ENCODE results near the gene TMPRSS13. TPM values are rescaled to one million over a fixed set of nuclear protein-coding genes. Genes with fewer than 3 reads are reported as not detected.
A peak's percentile ranks its signal among the peaks of the same experiment; 100 is the strongest.

TMPRSS13 gene
- total and polyA plus RNA-seq, 9 of the 15 experiments (the other 6 are each of a cell fraction or from before 2014, with no cell fraction given) = 0.11 to 0.29 (median 0.15) TPM

DNA sequence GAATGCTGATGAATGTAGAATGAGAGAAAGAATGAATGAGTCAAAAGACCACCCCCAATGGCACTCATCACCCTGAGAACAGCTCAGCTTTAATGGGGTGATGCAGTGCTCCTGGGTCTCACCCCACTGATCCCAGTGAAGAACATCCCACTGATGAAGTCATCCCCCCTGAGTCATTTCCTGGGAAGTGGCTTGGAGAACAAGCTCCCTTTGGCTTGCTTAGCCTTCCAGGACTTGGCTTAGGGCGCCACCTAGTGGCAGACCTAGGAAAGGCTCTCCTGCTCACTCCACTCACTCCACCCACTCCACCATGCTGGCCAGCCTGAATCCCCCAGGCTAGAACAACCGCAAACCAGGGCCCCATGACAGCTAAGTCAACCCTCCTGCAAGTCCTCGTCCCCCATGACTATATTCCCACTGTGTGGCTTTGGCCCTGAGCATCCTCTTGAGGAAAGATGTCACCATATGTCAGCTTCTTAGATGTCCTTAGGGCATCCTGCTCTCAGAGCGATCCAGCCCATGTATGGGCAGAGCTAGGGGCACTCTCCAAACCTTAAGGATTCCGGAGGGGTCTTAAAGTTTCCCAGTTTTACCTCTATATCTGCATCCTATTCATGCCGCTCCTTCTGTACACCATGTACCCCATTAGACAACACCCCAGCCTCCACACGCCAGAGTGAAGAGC is 17.8 kb upstream of the TMPRSS13 start:
- Histone ChIP-seq H3K27me3 (ENCODE audit: control insufficient read depth in 2 of 2, insufficient read depth in 2 of 2, low read length in 2 of 2) (no peaks in the 10 kb centered on the region), H4K20me1 (replicated peaks; ENCODE audit: control insufficient read depth, insufficient read depth, low read length) (no peaks in the 10 kb centered on the region), H3K9me3 (replicated peaks; ENCODE audit: control insufficient read depth, insufficient read depth, low read depth, low read length) (no peaks in the 10 kb centered on the region), H3K4me1 (replicated peaks in 1 of 2; ENCODE audit: control insufficient read depth in 2 of 2, insufficient read depth in 2 of 2, low read length in 2 of 2) (peaks cover 20 to 41% of the 10 kb centered on the region in 2 experiments), H2AFZ (ENCODE audit: low read depth, low read length) (peak overlapping the region; percentile 14; the same call in 1 of the 2 replicates), H3K4me3 (no peak overlapping the region), H3K79me2 (ENCODE audit: control insufficient read depth, insufficient read depth, low read length) (no peaks in the 10 kb centered on the region), H3K4me2 (ENCODE audit: insufficient read depth, low read length) (no peak overlapping the region), H3K27ac (ENCODE audit: extremely low read depth, low read depth, low read length) (no peak overlapping the region), H3K36me3 (ENCODE audit: control insufficient read depth, insufficient read depth, low read length) (no peaks in the 10 kb centered on the region), H3K9me1 (ENCODE audit: control insufficient read depth, insufficient read depth, low read length) (no peaks in the 10 kb centered on the region), H3K9ac (ENCODE audit: insufficient read depth in 1 of 2, low read depth in 2 of 2, low read length in 2 of 2) (no peak overlapping the region)
- POLR2A ChIA-PET = interaction anchor here (0.6 to 1.3 kb wide), 10 partner anchors 10 to 366 kb away, joined by 3 to 7 read pairs (median 3); no protein-coding TSS in a partner anchor
- CTCF ChIA-PET (ENCODE audit: low intra/inter-chr PET ratio) = interaction anchor here (0.6 to 4.9 kb wide), 7 partner anchors 14 to 172 kb away, joined by 3 to 37 read pairs (median 5); no protein-coding TSS in a partner anchor
- 39% methylated on average over 7 of the region's 7 CpGs for WGBS (ENCODE audit: insufficient coverage, low coverage, missing lambda C conversion rate)
- intact Hi-C loops (cut with micrococcal nuclease) = loop anchor here (1.0 to 10.0 kb wide), 6 partner anchors 35 to 522 kb away; partner anchors contain the start of gene SCN2B
- no TSS peak for BruUV-seq (replicated peaks)
- peak; percentile 94 for ATAC-seq
- in situ Hi-C loops (cut with MboI) = loop anchor here (5.0 to 10.0 kb wide), 3 partner anchors 102 to 125 kb away; partner anchors contain the start of gene FXYD2
- DNase-seq (ENCODE audit: extremely low read depth in 1 of 4, low spot score in 3 of 4) = peak; percentile 83 to 92 (median 90)
- peak; percentile 78 for FAIRE-seq
- TF ChIP-seq NFIC (IDR thresholded peaks at IDR 0.05) (no peak; the same call in 1 of the 2 replicates), PPARD (CRISPR knock-in tag; IDR thresholded peaks at IDR 0.05) (no peak), NONO (IDR thresholded peaks at IDR 0.05; ENCODE audit: low read depth in 2 of 2, low read length in 1 of 2) (0 out of 4 replicates have a peak, but pooled peaks of 1 of the 2 experiments have one; percentile 14), ATF7 (IDR thresholded peaks at IDR 0.05) (peak; percentile 93), TCF3 (CRISPR knock-in tag; IDR thresholded peaks at IDR 0.05) (0 out of 2 replicates have a peak, but pooled peaks have one; percentile 21), FOXJ3 (CRISPR knock-in tag; IDR thresholded peaks at IDR 0.05) (no peak), BRCA1 (IDR thresholded peaks at IDR 0.05) (no peak), BRCA1 (CRISPR knock-in tag; IDR thresholded peaks at IDR 0.05) (no peak)
- TF ChIP-seq, protein P1, sequence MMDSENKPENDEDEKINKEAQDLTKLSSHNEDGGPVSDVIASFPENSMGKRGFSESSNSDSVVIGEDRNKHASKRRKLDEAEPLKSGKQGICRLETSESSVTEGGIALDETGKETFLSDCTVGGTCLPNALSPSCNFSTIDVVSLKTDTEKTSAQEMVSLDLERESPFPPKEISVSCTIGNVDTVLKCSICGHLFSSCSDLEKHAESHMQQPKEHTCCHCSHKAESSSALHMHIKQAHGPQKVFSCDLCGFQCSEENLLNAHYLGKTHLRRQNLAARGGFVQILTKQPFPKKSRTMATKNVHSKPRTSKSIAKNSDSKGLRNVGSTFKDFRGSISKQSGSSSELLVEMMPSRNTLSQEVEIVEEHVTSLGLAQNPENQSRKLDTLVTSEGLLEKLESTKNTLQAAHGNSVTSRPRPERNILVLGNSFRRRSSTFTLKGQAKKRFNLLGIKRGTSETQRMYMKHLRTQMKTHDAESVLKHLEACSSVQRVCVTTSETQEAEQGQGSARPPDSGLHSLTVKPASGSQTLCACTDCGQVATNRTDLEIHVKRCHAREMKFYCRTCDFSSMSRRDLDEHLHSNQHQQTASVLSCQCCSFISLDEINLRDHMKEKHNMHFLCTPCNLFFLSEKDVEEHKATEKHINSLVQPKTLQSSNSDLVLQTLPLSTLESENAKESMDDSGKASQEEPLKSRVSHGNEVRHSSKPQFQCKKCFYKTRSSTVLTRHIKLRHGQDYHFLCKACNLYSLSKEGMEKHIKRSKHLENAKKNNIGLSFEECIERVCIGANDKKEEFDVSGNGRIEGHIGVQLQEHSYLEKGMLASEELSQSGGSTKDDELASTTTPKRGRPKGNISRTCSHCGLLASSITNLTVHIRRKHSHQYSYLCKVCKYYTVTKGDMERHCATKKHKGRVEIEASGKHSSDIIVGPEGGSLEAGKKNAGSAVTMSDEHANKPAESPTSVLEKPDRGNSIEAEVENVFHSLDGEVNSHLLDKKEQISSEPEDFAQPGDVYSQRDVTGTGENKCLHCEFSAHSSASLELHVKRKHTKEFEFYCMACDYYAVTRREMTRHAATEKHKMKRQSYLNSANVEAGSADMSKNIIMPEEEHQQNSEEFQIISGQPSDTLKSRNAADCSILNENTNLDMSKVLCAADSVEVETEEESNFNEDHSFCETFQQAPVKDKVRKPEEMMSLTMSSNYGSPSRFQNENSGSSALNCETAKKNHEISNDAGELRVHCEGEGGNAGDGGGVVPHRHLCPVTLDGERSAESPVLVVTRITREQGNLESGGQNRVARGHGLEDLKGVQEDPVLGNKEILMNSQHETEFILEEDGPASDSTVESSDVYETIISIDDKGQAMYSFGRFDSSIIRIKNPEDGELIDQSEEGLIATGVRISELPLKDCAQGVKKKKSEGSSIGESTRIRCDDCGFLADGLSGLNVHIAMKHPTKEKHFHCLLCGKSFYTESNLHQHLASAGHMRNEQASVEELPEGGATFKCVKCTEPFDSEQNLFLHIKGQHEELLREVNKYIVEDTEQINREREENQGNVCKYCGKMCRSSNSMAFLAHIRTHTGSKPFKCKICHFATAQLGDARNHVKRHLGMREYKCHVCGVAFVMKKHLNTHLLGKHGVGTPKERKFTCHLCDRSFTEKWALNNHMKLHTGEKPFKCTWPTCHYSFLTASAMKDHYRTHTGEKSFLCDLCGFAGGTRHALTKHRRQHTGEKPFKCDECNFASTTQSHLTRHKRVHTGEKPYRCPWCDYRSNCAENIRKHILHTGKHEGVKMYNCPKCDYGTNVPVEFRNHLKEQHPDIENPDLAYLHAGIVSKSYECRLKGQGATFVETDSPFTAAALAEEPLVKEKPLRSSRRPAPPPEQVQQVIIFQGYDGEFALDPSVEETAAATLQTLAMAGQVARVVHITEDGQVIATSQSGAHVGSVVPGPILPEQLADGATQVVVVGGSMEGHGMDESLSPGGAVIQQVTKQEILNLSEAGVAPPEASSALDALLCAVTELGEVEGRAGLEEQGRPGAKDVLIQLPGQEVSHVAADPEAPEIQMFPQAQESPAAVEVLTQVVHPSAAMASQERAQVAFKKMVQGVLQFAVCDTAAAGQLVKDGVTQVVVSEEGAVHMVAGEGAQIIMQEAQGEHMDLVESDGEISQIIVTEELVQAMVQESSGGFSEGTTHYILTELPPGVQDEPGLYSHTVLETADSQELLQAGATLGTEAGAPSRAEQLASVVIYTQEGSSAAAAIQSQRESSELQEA (IDR thresholded peaks at IDR 0.05; ENCODE audit: low read depth) = no peak
- TF ChIP-seq, protein P2, sequence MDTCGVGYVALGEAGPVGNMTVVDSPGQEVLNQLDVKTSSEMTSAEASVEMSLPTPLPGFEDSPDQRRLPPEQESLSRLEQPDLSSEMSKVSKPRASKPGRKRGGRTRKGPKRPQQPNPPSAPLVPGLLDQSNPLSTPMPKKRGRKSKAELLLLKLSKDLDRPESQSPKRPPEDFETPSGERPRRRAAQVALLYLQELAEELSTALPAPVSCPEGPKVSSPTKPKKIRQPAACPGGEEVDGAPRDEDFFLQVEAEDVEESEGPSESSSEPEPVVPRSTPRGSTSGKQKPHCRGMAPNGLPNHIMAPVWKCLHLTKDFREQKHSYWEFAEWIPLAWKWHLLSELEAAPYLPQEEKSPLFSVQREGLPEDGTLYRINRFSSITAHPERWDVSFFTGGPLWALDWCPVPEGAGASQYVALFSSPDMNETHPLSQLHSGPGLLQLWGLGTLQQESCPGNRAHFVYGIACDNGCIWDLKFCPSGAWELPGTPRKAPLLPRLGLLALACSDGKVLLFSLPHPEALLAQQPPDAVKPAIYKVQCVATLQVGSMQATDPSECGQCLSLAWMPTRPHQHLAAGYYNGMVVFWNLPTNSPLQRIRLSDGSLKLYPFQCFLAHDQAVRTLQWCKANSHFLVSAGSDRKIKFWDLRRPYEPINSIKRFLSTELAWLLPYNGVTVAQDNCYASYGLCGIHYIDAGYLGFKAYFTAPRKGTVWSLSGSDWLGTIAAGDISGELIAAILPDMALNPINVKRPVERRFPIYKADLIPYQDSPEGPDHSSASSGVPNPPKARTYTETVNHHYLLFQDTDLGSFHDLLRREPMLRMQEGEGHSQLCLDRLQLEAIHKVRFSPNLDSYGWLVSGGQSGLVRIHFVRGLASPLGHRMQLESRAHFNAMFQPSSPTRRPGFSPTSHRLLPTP (IDR thresholded peaks at IDR 0.05; ENCODE audit: borderline replicate concordance, extremely low read depth, insufficient read length) = no peak

Measured in K562 (cell line).